K562 (cell line): ENCODE data around the gene NSF. TPM values are rescaled to one million over a fixed set of nuclear protein-coding genes. Genes with fewer than 3 reads are reported as not detected.

Source experiments
- BRF1 ChIP-seq: IDR thresholded peaks from 3 replicates; pipeline ENCODE4 v1.6.1; 2011; ENCODE audit warnings: borderline replicate concordance, mild to moderate bottlenecking; ENCODE audit not compliant: insufficient read length; ENCODE audit errors: extremely low read depth
- CHD4 ChIP-seq: fragments of 200-600 bp; sonication (generic); IDR thresholded peaks from 3 replicates; pipeline ENCODE4 v1.6.1; 2012; ENCODE audit warnings: low read depth, mild to moderate bottlenecking, mixed read lengths, low read length, inconsistent platforms; ENCODE audit not compliant: insufficient read depth, insufficient replicate concordance, poor library complexity, severe bottlenecking
- EGR1 ChIP-seq: fragments of 450-650 bp; conservative IDR thresholded peaks from 2 replicates; pipeline ENCODE4 v1.6.1; 2017; ENCODE audit warnings: mild to moderate bottlenecking
- FOXP4 ChIP-seq: sonication (generic); formaldehyde crosslinking; IDR thresholded peaks from 2 replicates; pipeline ENCODE4 v1.8.0; 2022; ENCODE audit warnings: mild to moderate bottlenecking, missing genetic modification reagents, borderline replicate concordance
- ILF3 ChIP-seq: fragments of 450-650 bp; IDR thresholded peaks from 2 replicates; pipeline ENCODE4 v1.6.1; 2018; ENCODE audit warnings: antibody characterized with exemption, mild to moderate bottlenecking, moderate library complexity, borderline replicate concordance
- NR1H2 ChIP-seq: sonication (generic); formaldehyde crosslinking; IDR thresholded peaks from 2 replicates; pipeline ENCODE4 v1.4.0; 2020; ENCODE audit warnings: mild to moderate bottlenecking, missing genetic modification reagents
- POLR2H ChIP-seq: IDR thresholded peaks from 2 replicates; pipeline ENCODE4 v1.6.1; 2016; ENCODE audit warnings: missing genetic modification characterization, low read depth, mild to moderate bottlenecking, control low read depth, missing compliant biosample characterization, moderate library complexity
- RBM34 ChIP-seq: fragments of 200-400 bp; formaldehyde crosslinking; IDR thresholded peaks from 2 replicates; pipeline ENCODE4 v1.6.1; 2018; ENCODE audit warnings: low read length, borderline replicate concordance; ENCODE audit not compliant: insufficient read depth
- TAF15 ChIP-seq: fragments of 200-400 bp; formaldehyde crosslinking; IDR thresholded peaks from 2 replicates; pipeline ENCODE4 v1.6.1; 2017; ENCODE audit warnings: mild to moderate bottlenecking, low read depth, low read length, moderate library complexity
- XRCC4 ChIP-seq: IDR thresholded peaks from one replicate; pipeline ENCODE4 v1.6.1; 2011; ENCODE audit not compliant: insufficient read depth, insufficient read length; ENCODE audit errors: extremely low read depth
- ZBTB11 ChIP-seq, 3 experiments: fragments of 200-800 bp in 1 of 3; fragments of 250-450 bp in 1 of 3; fragments of 450-650 bp in 1 of 3; sonication (Bioruptor Pico) in 1 of 3; sonication (Bioruptor generic) in 1 of 3; formaldehyde crosslinking in 1 of 3; IDR thresholded peaks; 2 replicates each; pipeline versions ENCODE4 v1.6.1 to v1.8.0; 2016 to 2022; ENCODE audit warnings: mild to moderate bottlenecking in 2 of 3, missing genetic modification characterization in 2 of 3, missing compliant biosample characterization in 1 of 3, moderate library complexity in 1 of 3
- ZBTB9 ChIP-seq: fragments of 450-650 bp; formaldehyde crosslinking; IDR thresholded peaks from 2 replicates; pipeline ENCODE4 v1.4.0; 2020; ENCODE audit warnings: mild to moderate bottlenecking, moderate library complexity
- ZC3H8 ChIP-seq: fragments of 450-650 bp; IDR thresholded peaks from 2 replicates; pipeline ENCODE4 v1.6.1; 2017
- ZNF644 ChIP-seq: fragments of 200-800 bp; sonication (Bioruptor generic); IDR thresholded peaks from 2 replicates; pipeline ENCODE4 v1.6.1; 2016; ENCODE audit warnings: low read depth, missing genetic modification characterization, missing compliant biosample characterization
- polyA plus RNA-seq, 8 experiments: library from polyadenylated mRNA; depleted of rRNA in 4 of 8; stranded (reverse) in 5 of 8; unstranded in 3 of 8; fragments of >200 nt; fragmentation: Nextera tagmentation in 2 of 8; fragmentation: Illumina TruSeq in 1 of 8; extraction: Ambion mirVana in 2 of 8; extraction: Trizol in 1 of 8; gene quantifications; 2 replicates each; pipeline versions ENCODE4 v1.2.1 to v1.2.3, GENCODE V29; 2011 to 2014; ENCODE audit warnings: inconsistent platforms in 1 of 8, missing spikeins in 1 of 8
- total RNA-seq, 7 experiments: library from RNA; depleted of rRNA in 6 of 7; stranded (reverse); fragments of >200 nt in 6 of 7; fragmentation: Illumina TruSeq in 2 of 7; extraction: Trizol in 2 of 7; gene quantifications; 2 replicates each; pipeline versions ENCODE4 v1.2.1 to v1.2.3, GENCODE V29; 2011 to 2021; ENCODE audit warnings: low replicate concordance in 1 of 7
- TF ChIP-seq, protein P1 (sequence below): fragments of 450-650 bp; IDR thresholded peaks from 2 replicates; pipeline ENCODE4 v1.7.0; 2016; ENCODE audit warnings: borderline replicate concordance

The NSF gene
- total and polyA plus RNA-seq, 9 of the 15 experiments (the other 6 are each of a cell fraction or from before 2014, with no cell fraction given) = 16.7 to 39.8 (median 36.7) TPM

DNA sequence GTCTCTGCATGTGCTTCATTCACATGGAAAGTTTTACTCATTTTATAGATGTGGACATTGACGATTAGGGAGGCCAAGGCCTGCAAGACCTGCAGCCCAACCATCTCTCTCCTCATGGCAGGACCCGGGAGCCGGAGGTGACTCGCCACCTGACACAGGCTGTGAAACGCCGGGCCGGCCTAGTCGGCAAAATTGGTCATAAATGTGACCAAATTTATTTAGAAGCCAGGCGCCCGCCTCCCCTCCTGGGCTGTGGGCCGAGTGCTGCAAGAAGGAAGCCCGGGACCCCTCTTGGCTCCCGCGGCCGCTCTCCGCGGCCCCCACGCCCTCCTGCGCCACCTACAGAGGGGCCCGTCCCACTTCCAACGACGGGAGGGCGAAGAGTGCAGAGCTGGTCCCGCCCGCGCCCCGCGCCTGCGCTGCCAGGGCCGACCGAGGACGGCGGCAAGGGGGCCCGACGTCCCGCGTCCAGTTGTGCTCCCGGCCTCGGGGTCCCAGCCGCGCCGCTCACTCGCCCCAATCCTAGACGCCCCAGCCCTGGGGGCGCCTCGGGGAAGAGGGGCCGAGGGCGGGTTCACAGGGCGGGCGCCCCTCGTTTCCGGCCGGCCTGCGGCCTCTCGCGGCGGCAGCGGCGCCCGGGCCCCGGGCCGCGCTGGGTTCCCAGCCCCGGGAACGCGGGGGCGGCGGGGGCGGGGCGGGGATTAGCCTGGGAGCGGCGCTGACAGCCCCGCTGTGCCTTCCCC lies 180.5 kb downstream of the NSF start (continued):
- TF ChIP-seq XRCC4 (no peak), ZBTB9 (CRISPR knock-in tag) (peak; percentile 78; the same call in 1 of the 2 replicates), ZC3H8 (no peak), TAF15 (no peak), CHD4 (no peak), EGR1 (peak; percentile 68; the same call in 1 of the 2 replicates), NR1H2 (CRISPR knock-in tag) (no peak), ZBTB11 (CRISPR knock-in tag; IDR thresholded peaks at IDR 0.05) (no peak), ZNF644 (tag) (0 out of 2 replicates have a peak, but pooled peaks have one; percentile 7), FOXP4 (CRISPR knock-in tag) (no peak), POLR2H (tag) (no peak), RBM34 (no peak), BRF1 (no peak), ILF3 (no peak)
- TF ChIP-seq, protein P1, sequence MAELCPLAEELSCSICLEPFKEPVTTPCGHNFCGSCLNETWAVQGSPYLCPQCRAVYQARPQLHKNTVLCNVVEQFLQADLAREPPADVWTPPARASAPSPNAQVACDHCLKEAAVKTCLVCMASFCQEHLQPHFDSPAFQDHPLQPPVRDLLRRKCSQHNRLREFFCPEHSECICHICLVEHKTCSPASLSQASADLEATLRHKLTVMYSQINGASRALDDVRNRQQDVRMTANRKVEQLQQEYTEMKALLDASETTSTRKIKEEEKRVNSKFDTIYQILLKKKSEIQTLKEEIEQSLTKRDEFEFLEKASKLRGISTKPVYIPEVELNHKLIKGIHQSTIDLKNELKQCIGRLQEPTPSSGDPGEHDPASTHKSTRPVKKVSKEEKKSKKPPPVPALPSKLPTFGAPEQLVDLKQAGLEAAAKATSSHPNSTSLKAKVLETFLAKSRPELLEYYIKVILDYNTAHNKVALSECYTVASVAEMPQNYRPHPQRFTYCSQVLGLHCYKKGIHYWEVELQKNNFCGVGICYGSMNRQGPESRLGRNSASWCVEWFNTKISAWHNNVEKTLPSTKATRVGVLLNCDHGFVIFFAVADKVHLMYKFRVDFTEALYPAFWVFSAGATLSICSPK = no peak
